ENCODE measurements around the gene PSMC6.

DNA sequence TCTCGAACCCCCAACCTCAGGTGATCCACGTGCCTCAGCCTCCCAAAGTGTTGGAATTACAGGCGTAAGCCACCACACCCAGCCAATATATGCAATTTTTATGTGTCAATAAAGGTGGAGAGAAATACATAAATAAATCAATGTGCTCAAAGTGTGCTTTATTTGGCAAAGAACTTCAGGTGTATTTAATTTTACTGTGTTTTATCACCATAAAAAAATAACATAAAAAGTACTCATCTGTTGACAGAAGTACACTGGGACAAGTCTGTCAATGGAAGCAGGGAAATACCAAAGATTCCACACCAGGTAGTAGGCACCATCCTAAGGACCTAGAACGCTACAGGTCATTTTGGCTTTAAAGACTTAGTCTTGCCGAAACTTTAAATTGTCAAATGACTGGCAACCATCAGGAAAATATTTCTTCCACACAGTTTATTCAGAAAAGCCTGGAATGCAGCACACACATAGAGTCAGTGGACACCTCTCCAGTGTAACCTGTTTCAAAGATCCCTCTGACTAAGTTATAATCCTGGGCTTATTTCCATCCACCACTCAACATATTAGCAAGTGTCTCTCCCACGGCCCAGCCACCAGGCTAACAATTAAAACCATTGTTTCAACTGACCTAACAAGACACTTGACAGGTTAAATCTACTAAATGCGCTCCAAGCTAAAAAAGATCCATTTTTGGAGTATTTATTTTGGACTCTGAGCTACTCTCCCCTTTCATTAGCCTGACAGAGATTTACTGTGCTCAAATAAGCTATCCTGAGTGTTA, 15.8 kb upstream of the PSMC6 start:
- TF ChIP-seq POLR2AphosphoS5 (IDR thresholded peaks at IDR 0.05) (no peak), POLR2A (IDR thresholded peaks at IDR 0.05) (no peak)
- TF ChIP-seq, protein P1, sequence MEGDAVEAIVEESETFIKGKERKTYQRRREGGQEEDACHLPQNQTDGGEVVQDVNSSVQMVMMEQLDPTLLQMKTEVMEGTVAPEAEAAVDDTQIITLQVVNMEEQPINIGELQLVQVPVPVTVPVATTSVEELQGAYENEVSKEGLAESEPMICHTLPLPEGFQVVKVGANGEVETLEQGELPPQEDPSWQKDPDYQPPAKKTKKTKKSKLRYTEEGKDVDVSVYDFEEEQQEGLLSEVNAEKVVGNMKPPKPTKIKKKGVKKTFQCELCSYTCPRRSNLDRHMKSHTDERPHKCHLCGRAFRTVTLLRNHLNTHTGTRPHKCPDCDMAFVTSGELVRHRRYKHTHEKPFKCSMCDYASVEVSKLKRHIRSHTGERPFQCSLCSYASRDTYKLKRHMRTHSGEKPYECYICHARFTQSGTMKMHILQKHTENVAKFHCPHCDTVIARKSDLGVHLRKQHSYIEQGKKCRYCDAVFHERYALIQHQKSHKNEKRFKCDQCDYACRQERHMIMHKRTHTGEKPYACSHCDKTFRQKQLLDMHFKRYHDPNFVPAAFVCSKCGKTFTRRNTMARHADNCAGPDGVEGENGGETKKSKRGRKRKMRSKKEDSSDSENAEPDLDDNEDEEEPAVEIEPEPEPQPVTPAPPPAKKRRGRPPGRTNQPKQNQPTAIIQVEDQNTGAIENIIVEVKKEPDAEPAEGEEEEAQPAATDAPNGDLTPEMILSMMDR (IDR thresholded peaks at IDR 0.05) = no peak
